ENCODE measurements around the gene UBE2R2.
"Not testable (repeated sequence)": the region's sequence is repeated elsewhere in the genome, so short reads cannot be mapped to it uniquely, and the experiment has no call there.

Gene UBE2R2

GRCh38 chr9:33820231-33820745 lies 3.3 kb downstream of the UBE2R2 start:
- H3K4me3 ChIP-seq (ENCODE audit: low read length), result no peak overlapping the region
- no peak for DNase-seq (ENCODE audit: low read depth)
- no peak for TF ChIP-seq CTCF (conservative IDR thresholded peaks at IDR 0.05; ENCODE audit: low read length)

- TF ChIP-seq CTCF (conservative IDR thresholded peaks at IDR 0.05; ENCODE audit: low read length), result no peak
- no peak for DNase-seq (ENCODE audit: low read depth)
- H3K4me3 ChIP-seq (ENCODE audit: low read length), result no peak overlapping the region
These were observed 6.8 kb downstream of the UBE2R2 start for GRCh38 chr9:33823801-33824200.

- not testable (repeated sequence) for H3K4me3 ChIP-seq (ENCODE audit: low read length); DNase-seq (ENCODE audit: low read depth)
These were observed 10.3 kb downstream of the UBE2R2 start for GRCh38 chr9:33827285-33827684.

- DNase-seq (ENCODE audit: low read depth); H3K4me3 ChIP-seq (ENCODE audit: low read length): not testable (repeated sequence)
These were observed 12.8 kb downstream of the UBE2R2 start for GRCh38 chr9:33829641-33830230.

GRCh38 chr9:33835625-33836260 lies 18.8 kb downstream of the UBE2R2 start:
- no peak for TF ChIP-seq CTCF (conservative IDR thresholded peaks at IDR 0.05; ENCODE audit: low read length)
- no peak for DNase-seq (ENCODE audit: low read depth)
- no peak overlapping the region for H3K4me3 ChIP-seq (ENCODE audit: low read length)

GRCh38 chr9:33836261-33836660 lies 19.3 kb downstream of the UBE2R2 start:
- not testable (repeated sequence) for H3K4me3 ChIP-seq (ENCODE audit: low read length)
- DNase-seq (ENCODE audit: low read depth), result peak; percentile 97

GRCh38 chr9:33837138-33837537 lies 20.2 kb downstream of the UBE2R2 start:
- no peak overlapping the region for H3K4me3 ChIP-seq (ENCODE audit: low read length)
- no peak for DNase-seq (ENCODE audit: low read depth)
- no peak for TF ChIP-seq CTCF (conservative IDR thresholded peaks at IDR 0.05; ENCODE audit: low read length)

- no peak overlapping the region for H3K4me3 ChIP-seq (ENCODE audit: low read length)
- no peak for TF ChIP-seq CTCF (conservative IDR thresholded peaks at IDR 0.05; ENCODE audit: low read length)
- DNase-seq (ENCODE audit: low read depth), result peak; percentile 65
These were observed 23.4 kb downstream of the UBE2R2 start for GRCh38 chr9:33840381-33840780.
